Mesenchymal stem cell (in vitro differentiated cells and primary cell): ENCODE data around the gene MACO1.

Experiments used
- DNase-seq: peaks from one replicate; pipeline ENCODE4 v3.0.0-alpha.2; 2013
- H2AFZ ChIP-seq: one replicate; pipeline ENCODE4 v1.6.1; 2013; ENCODE audit warnings: low read depth, mild to moderate bottlenecking, control low read depth, inconsistent platforms, low read length, moderate library complexity
- H2AK5ac ChIP-seq: 2 replicates; pipeline ENCODE4 v1.6.1; 2013; ENCODE audit warnings: low read length, moderate library complexity, mild to moderate bottlenecking, inconsistent platforms; ENCODE audit not compliant: severe bottlenecking
- H2BK120ac ChIP-seq: one replicate; pipeline ENCODE4 v1.6.1; 2013; ENCODE audit warnings: low read depth, mild to moderate bottlenecking, inconsistent platforms, low read length, moderate library complexity
- H2BK12ac ChIP-seq, 2 experiments: one replicate each; pipeline ENCODE4 v1.6.1; 2013; ENCODE audit warnings: inconsistent platforms in 2 of 2, low read length in 2 of 2, mild to moderate bottlenecking in 2 of 2, moderate library complexity in 2 of 2, control low read depth in 1 of 2
- H2BK15ac ChIP-seq: one replicate; pipeline ENCODE4 v1.6.1; 2013; ENCODE audit warnings: mild to moderate bottlenecking, low read depth, inconsistent platforms; ENCODE audit not compliant: poor library complexity, severe bottlenecking
- H2BK5ac ChIP-seq: 2 replicates; pipeline ENCODE4 v1.6.1; 2013; ENCODE audit warnings: low read depth, mild to moderate bottlenecking, low read length, control low read depth, inconsistent platforms; ENCODE audit not compliant: poor library complexity, severe bottlenecking
- H3K14ac ChIP-seq, 2 experiments: one replicate each; pipeline ENCODE4 v1.6.1; 2013; ENCODE audit warnings: inconsistent platforms in 2 of 2, low read length in 2 of 2, control low read depth in 1 of 2, mild to moderate bottlenecking in 1 of 2, moderate library complexity in 1 of 2
- H3K18ac ChIP-seq, 2 experiments: one replicate each; pipeline ENCODE4 v1.6.1; 2013; ENCODE audit warnings: inconsistent platforms in 2 of 2, low read length in 2 of 2, control low read depth in 1 of 2, low read depth in 1 of 2, mild to moderate bottlenecking in 1 of 2
- H3K23ac ChIP-seq, 2 experiments: one replicate each; pipeline ENCODE4 v1.6.1; 2013; ENCODE audit warnings: inconsistent platforms in 2 of 2, low read length in 2 of 2, mild to moderate bottlenecking in 2 of 2, moderate library complexity in 2 of 2, control low read depth in 1 of 2
- H3K27ac ChIP-seq: 2 replicates; pipeline ENCODE4 v1.5.1; 2013; ENCODE audit warnings: mild to moderate bottlenecking, moderate library complexity, low read length, control low read depth, inconsistent platforms; ENCODE audit not compliant: poor library complexity, severe bottlenecking
- H3K27me3 ChIP-seq, 2 experiments: 2 replicates each; pipeline versions ENCODE4 v1.6.1 to v1.7.0; 2013; ENCODE audit warnings: low read length in 2 of 2, mild to moderate bottlenecking in 2 of 2, moderate library complexity in 2 of 2, control low read depth in 1 of 2, inconsistent platforms in 1 of 2; ENCODE audit not compliant: control insufficient read depth in 1 of 2, insufficient read depth in 1 of 2
- H3K36me3 ChIP-seq, 2 experiments: 2 replicates each; pipeline versions ENCODE4 v1.6.1 to v1.7.0; 2013; ENCODE audit warnings: low read length in 2 of 2, control low read depth in 1 of 2, inconsistent platforms in 1 of 2, low read depth in 1 of 2, mild to moderate bottlenecking in 1 of 2; ENCODE audit not compliant: insufficient read depth in 2 of 2, control insufficient read depth in 1 of 2
- H3K4ac ChIP-seq, 2 experiments: one replicate each; pipeline ENCODE4 v1.6.1; 2013; ENCODE audit warnings: inconsistent platforms in 2 of 2, low read length in 2 of 2, mild to moderate bottlenecking in 2 of 2, moderate library complexity in 2 of 2, control low read depth in 1 of 2, low read depth in 1 of 2
- H3K4me1 ChIP-seq: 2 replicates; pipeline ENCODE4 v1.6.1; 2013; ENCODE audit warnings: low read depth, low read length, control low read depth; ENCODE audit not compliant: control insufficient read depth, insufficient read depth
- H3K4me2 ChIP-seq: 2 replicates; pipeline ENCODE4 v1.6.1; 2013; ENCODE audit warnings: low read length, mild to moderate bottlenecking, inconsistent platforms; ENCODE audit not compliant: poor library complexity, severe bottlenecking
- H3K4me3 ChIP-seq, 2 experiments: 2 replicates each; pipeline versions ENCODE4 v1.5.1 to v1.7.0; 2013; ENCODE audit warnings: low read length in 2 of 2, mild to moderate bottlenecking in 2 of 2, control low read depth in 1 of 2, low read depth in 1 of 2; ENCODE audit not compliant: insufficient read depth in 1 of 2
- H3K79me1 ChIP-seq: replicated peaks from 2 replicates; pipeline ENCODE4 v1.6.1; 2013; ENCODE audit warnings: mild to moderate bottlenecking, control low read depth, low read length, inconsistent platforms; ENCODE audit not compliant: poor library complexity, severe bottlenecking
- H3K9ac ChIP-seq: 2 replicates; pipeline ENCODE4 v1.7.0; 2013; ENCODE audit warnings: mild to moderate bottlenecking, low read length, moderate library complexity
- H3K9me3 ChIP-seq: 2 replicates; pipeline ENCODE4 v1.7.0; 2013; ENCODE audit warnings: mild to moderate bottlenecking, low read length; ENCODE audit not compliant: control insufficient read depth
- H4K8ac ChIP-seq: one replicate; pipeline ENCODE4 v1.6.1; 2013; ENCODE audit warnings: inconsistent platforms, mild to moderate bottlenecking, low read length, moderate library complexity
- H4K91ac ChIP-seq: one replicate; pipeline ENCODE4 v1.6.1; 2013; ENCODE audit warnings: mild to moderate bottlenecking, low read length, inconsistent platforms
- WGBS: methylation state at CpG from one replicate; pipeline ENCODE4 v1.1.7; 2013; ENCODE audit warnings: mixed read lengths; 5-methylcytosine and 5-hydroxymethylcytosine counted together

MACO1 gene

GRCh38 chr1:25469177-25469576 lies 38.5 kb downstream of the MACO1 start:
- Histone ChIP-seq H3K23ac (no peak overlapping the region), H3K79me1 (peaks cover 22% of the 10 kb centered on the region), H2BK120ac (no peak overlapping the region), H4K8ac (no peak overlapping the region), H2BK12ac (no peak overlapping the region), H2AK5ac (no peak overlapping the region), H3K4me2 (no peak overlapping the region), H3K18ac (no peak overlapping the region), H3K9me3 (no peaks in the 10 kb centered on the region), H3K4me3 (no peak overlapping the region), H2BK5ac (no peak overlapping the region), H4K91ac (no peak overlapping the region), H3K4me1 (peaks cover 1% of the 10 kb centered on the region), H3K27me3 (no peaks in the 10 kb centered on the region), H2AFZ (no peak overlapping the region), H3K9ac (peak overlapping the region; percentile 33), H3K4ac (no peak overlapping the region), H2BK15ac (no peak overlapping the region), H3K14ac (no peak overlapping the region), H3K27ac (no peak overlapping the region), H3K36me3 (no peaks in the 10 kb centered on the region)
- WGBS = 59% methylated on average over 1 of the region's 2 CpGs
- DNase-seq = peak; percentile 57

- no peak overlapping the region for H3K23ac ChIP-seq
- no peak overlapping the region for H2BK12ac ChIP-seq
- H3K9ac ChIP-seq = no peak overlapping the region
- no peak overlapping the region for H3K18ac ChIP-seq
- no peak overlapping the region for H4K91ac ChIP-seq
- H3K27me3 ChIP-seq = no peaks in the 10 kb centered on the region
- 93% methylated on average over 1 of the region's 4 CpGs for WGBS
- H2BK15ac ChIP-seq = no peak overlapping the region
- H3K79me1 ChIP-seq = peaks cover 33% of the 10 kb centered on the region
- peaks cover 1% of the 10 kb centered on the region for H3K4me1 ChIP-seq
- no peak overlapping the region for H3K4ac ChIP-seq
- no peak overlapping the region for H2AFZ ChIP-seq
- H2BK5ac ChIP-seq = no peak overlapping the region
- H2AK5ac ChIP-seq = no peak overlapping the region
- DNase-seq = no peak
- no peak overlapping the region for H3K27ac ChIP-seq
- no peak overlapping the region for H3K4me2 ChIP-seq
- no peak overlapping the region for H3K14ac ChIP-seq
- no peaks in the 10 kb centered on the region for H3K36me3 ChIP-seq
- no peak overlapping the region for H2BK120ac ChIP-seq
- no peaks in the 10 kb centered on the region for H3K9me3 ChIP-seq
- H3K4me3 ChIP-seq = no peak overlapping the region
- no peak overlapping the region for H4K8ac ChIP-seq
Observed at GRCh38 chr1:25472471-25472870, 41.8 kb downstream of the MACO1 start.

GRCh38 chr1:25473653-25474225 lies 43.0 kb downstream of the MACO1 start:
- no peak overlapping the region for H2AFZ ChIP-seq
- no peak overlapping the region for H2BK15ac ChIP-seq
- no peak overlapping the region for H3K4me2 ChIP-seq
- H2AK5ac ChIP-seq = no peak overlapping the region
- H3K18ac ChIP-seq = no peak overlapping the region
- no peak overlapping the region for H3K27ac ChIP-seq
- no peak overlapping the region for H4K8ac ChIP-seq
- H3K4me1 ChIP-seq = peaks cover 4% of the 10 kb centered on the region
- no peaks in the 10 kb centered on the region for H3K27me3 ChIP-seq
- H4K91ac ChIP-seq = no peak overlapping the region
- H3K23ac ChIP-seq = no peak overlapping the region
- H2BK12ac ChIP-seq = no peak overlapping the region
- H3K14ac ChIP-seq = no peak overlapping the region
- no peak overlapping the region for H2BK120ac ChIP-seq
- no peak overlapping the region for H3K4me3 ChIP-seq
- peaks cover 31% of the 10 kb centered on the region for H3K79me1 ChIP-seq
- H3K9me3 ChIP-seq = no peaks in the 10 kb centered on the region
- H3K9ac ChIP-seq = no peak overlapping the region
- DNase-seq = no peak
- H3K36me3 ChIP-seq = no peaks in the 10 kb centered on the region
- no peak overlapping the region for H3K4ac ChIP-seq
- WGBS = no CpG with 5 or more reads among the region's 1 CpG
- no peak overlapping the region for H2BK5ac ChIP-seq

GRCh38 chr1:25474439-25475047 lies 43.8 kb downstream of the MACO1 start:
- H3K4me2 ChIP-seq = no peak overlapping the region
- H3K79me1 ChIP-seq = peaks cover 29% of the 10 kb centered on the region
- no peak overlapping the region for H3K23ac ChIP-seq
- H2BK120ac ChIP-seq = no peak overlapping the region
- no peak overlapping the region for H2BK12ac ChIP-seq
- H3K36me3 ChIP-seq = peaks cover 0 to 2% of the 10 kb centered on the region in 2 experiments
- no peak overlapping the region for H3K14ac ChIP-seq
- no peaks in the 10 kb centered on the region for H3K27me3 ChIP-seq
- H3K4ac ChIP-seq = no peak overlapping the region
- no peak overlapping the region for H3K9ac ChIP-seq
- no peak overlapping the region for H2AFZ ChIP-seq
- no peak overlapping the region for H4K8ac ChIP-seq
- no peak overlapping the region for H4K91ac ChIP-seq
- no peak for DNase-seq
- H2AK5ac ChIP-seq = no peak overlapping the region
- peaks cover 4% of the 10 kb centered on the region for H3K4me1 ChIP-seq
- H3K27ac ChIP-seq = no peak overlapping the region
- H2BK15ac ChIP-seq = no peak overlapping the region
- no peak overlapping the region for H3K18ac ChIP-seq
- WGBS = 91% methylated on average over 3 of the region's 5 CpGs
- H3K4me3 ChIP-seq = no peak overlapping the region
- H3K9me3 ChIP-seq = no peaks in the 10 kb centered on the region
- H2BK5ac ChIP-seq = no peak overlapping the region
